Aorta (tissue), 5 donors: ENCODE measurements around the gene TNFRSF17. TPM values are rescaled to one million over a fixed set of nuclear protein-coding genes. Genes with fewer than 3 reads are reported as not detected.
"Not testable (repeated sequence)": the region's sequence is repeated elsewhere in the genome, so short reads cannot be mapped to it uniquely, and the experiment has no call there.

Source experiments
- ATAC-seq: fragments of 200-7000 bp; cut with Tn5 transposase; one replicate; pipeline ENCODE4 v1.9.1; 2022; ENCODE audit warnings: moderate library complexity; ENCODE audit not compliant: low FRiP score
- DNase-seq, 2 donors: peaks; one replicate each; pipeline ENCODE4 v3.0.0-alpha.2; 2020
- H3K27ac ChIP-seq, 2 donors: one replicate each; pipeline ENCODE4 v1.5.1; 2013; ENCODE audit warnings: low read length in 2 of 2, mild to moderate bottlenecking in 2 of 2, moderate library complexity in 2 of 2, control low read depth in 1 of 2, inconsistent platforms in 1 of 2, low read depth in 1 of 2
- H3K27me3 ChIP-seq, 2 donors: one replicate each; pipeline ENCODE4 v1.6.1; 2013; ENCODE audit warnings: control low read depth in 1 of 2, low read length in 1 of 2, mild to moderate bottlenecking in 1 of 2, moderate library complexity in 1 of 2; ENCODE audit not compliant: insufficient read depth in 2 of 2, control insufficient read depth in 1 of 2
- H3K36me3 ChIP-seq, 2 donors: one replicate each; pipeline ENCODE4 v1.6.1; 2013; ENCODE audit warnings: control low read depth in 1 of 2, low read length in 1 of 2, mild to moderate bottlenecking in 1 of 2; ENCODE audit not compliant: insufficient read depth in 2 of 2, control insufficient read depth in 1 of 2
- H3K4me1 ChIP-seq, 2 donors: one replicate each; pipeline ENCODE4 v1.6.1; 2013; ENCODE audit warnings: low read length in 2 of 2, control low read depth in 1 of 2, mild to moderate bottlenecking in 1 of 2, moderate library complexity in 1 of 2; ENCODE audit not compliant: insufficient read depth in 2 of 2, control insufficient read depth in 1 of 2
- H3K4me3 ChIP-seq, 2 donors: one replicate each; pipeline ENCODE4 v1.5.1; 2013; ENCODE audit warnings: low read length in 2 of 2, control low read depth in 1 of 2, mild to moderate bottlenecking in 1 of 2
- H3K9me3 ChIP-seq: one replicate; pipeline ENCODE4 v1.6.1; 2013; ENCODE audit warnings: mild to moderate bottlenecking, low read length; ENCODE audit not compliant: control insufficient read depth
- WGBS, 2 donors: extraction: QIAGEN DNeasy Blood & Tissue Kit; methylation state at CpG; one replicate each; pipeline ENCODE4 v1.1.7; 2013; 5-methylcytosine and 5-hydroxymethylcytosine counted together
- intact Hi-C, 2 donors: fragments of 100-400 bp; cut with DNase I; formaldehyde crosslinking; loops; one replicate each; pipeline versions ENCODE4 v1.14.2 to v1.15.0; 2022
- polyA plus RNA-seq, 2 donors: library from polyadenylated mRNA; stranded (reverse); fragments of 200-250 nt; gene quantifications; one replicate each; pipeline ENCODE4 v1.2.3, GENCODE V29; 2013
- total RNA-seq, 2 donors: library from RNA; stranded (reverse); fragmentation: NEBNext Ultra II Directional; extraction: Animal tissue kit (Norgen Biotek cat#: 25700); gene quantifications; one replicate each; pipeline ENCODE4 v1.2.1, GENCODE V29; 2021
- donor health status: healthy with polysubstance abuse.
- donor health status: Bipolar disorder and iron deficiency.
- donor health status: DM: no; HTN: no; CAD: no.
- donor health status: DM: no; HTN: no; CAD: no.
- donor health status: DM: yes; HTN: yes; CAD: no.

The TNFRSF17 gene
- total and polyA plus RNA-seq, 4 donors = not detected

DNA sequence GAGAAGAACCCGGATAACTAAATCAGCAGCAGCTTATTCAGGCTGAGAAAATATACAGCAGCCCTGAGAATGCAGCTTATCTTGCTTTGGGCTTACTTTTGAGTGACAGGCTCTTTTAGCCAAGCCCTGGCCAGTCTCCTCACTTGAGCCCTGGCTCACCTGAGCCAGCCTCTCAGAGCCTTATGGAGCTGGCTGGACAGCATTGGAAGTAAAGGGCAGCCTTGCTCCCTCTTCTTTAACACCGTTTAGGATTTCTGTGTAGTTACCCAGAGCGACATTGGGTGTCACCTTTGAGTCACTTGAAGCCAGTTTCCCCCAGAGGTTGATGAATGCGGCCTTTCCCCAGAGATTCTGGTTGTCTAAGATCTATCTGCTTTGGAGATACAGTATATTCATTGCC lies 15.5 kb upstream of the TNFRSF17 start:
- Histone ChIP-seq H3K9me3 (no peaks in the 10 kb centered on the region), H3K4me1 (no peaks in the 10 kb centered on the region), H3K27ac (no peak overlapping the region), H3K36me3 (no peaks in the 10 kb centered on the region), H3K4me3 (no peak overlapping the region), H3K27me3 (no peaks in the 10 kb centered on the region)
- WGBS, 2 donors = 12% methylated on average over 4 of the region's 4 CpGs
- intact Hi-C loops = loop anchor here in 1 of 2 donors (5.0 kb wide), 1 partner anchor 118 kb away; no protein-coding TSS in a partner anchor
- no peak for DNase-seq
- ATAC-seq = peak; percentile 50

DNA sequence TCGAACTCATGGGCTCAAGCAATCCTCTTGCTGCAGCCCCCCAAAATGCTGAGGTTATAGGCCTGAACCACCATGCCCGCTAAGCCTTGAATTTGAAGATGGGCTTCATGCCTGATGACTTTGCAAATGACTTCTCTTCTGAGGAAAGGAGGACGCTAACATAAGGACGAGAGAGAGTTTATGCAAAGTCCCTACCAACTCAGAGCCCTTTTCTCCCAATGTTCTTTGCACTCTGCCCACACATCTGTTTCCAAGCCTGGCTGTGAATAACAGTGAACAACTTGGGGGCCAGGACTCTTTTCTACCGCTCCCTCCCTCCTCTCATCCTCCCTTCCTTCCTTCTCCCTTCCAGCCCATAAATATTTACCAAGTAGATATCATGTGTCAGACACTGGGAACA lies 14.6 kb upstream of the TNFRSF17 start:
- no peaks in the 10 kb centered on the region for H3K27me3 ChIP-seq
- WGBS, 2 donors = 84 to 87% methylated on average over 5 of the region's 5 CpGs
- intact Hi-C loops = no loop called here
- no peak for ATAC-seq
- DNase-seq = no peak
- no peaks in the 10 kb centered on the region for H3K4me1 ChIP-seq
- H3K36me3 ChIP-seq = no peaks in the 10 kb centered on the region
- H3K9me3 ChIP-seq = no peaks in the 10 kb centered on the region
- no peak overlapping the region for H3K27ac ChIP-seq
- H3K4me3 ChIP-seq = no peak overlapping the region

DNA sequence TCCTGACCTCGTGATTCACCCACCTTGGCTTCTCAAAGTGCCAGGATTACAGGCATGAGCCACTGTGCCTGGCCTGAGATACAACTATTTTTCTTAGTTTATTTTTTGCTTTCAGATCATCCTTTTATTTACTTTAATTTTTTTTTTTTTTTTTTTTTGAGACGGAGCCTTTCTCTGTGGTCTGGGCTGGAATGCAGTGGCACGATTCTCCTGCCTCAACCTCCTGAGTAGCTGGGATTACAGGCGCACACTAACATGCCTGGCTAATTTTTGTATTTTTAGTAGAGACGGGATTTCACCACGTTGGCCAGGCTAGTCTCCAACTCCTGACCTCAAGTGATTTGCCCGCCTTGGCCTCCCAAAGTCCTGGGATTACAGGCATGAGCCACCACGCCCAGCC lies 11.4 kb upstream of the TNFRSF17 start:
- H3K4me1 ChIP-seq, H3K36me3 ChIP-seq, ATAC-seq, H3K27me3 ChIP-seq, intact Hi-C loops, H3K27ac ChIP-seq, H3K9me3 ChIP-seq, H3K4me3 ChIP-seq, DNase-seq: not testable (repeated sequence)
- 86% methylated on average over 8 of the region's 8 CpGs for WGBS, 2 donors

DNA sequence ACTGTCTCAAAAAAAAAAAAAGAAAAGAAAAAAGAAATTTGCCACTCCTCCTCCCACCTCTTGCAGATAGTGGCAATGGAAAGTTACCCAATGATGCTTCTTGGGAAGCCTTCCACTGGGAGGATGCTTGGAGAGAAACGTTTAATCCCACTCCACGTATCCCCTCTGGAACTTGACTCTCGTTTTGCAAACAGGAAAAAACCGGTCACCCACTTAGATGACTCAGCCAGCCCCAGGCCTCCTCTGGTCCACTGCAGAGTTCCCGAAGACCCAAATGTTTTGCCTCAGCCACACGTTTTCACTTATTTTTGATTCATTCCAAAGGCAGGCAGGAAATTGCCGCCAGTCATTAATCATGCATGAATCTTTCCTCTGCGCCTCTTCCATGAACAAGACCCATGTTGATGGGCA lies 9.3 kb upstream of the TNFRSF17 start:
- H3K4me3 ChIP-seq = no peak overlapping the region
- 33 to 42% methylated on average over 8 of the region's 8 CpGs for WGBS, 2 donors
- DNase-seq (no peak), ATAC-seq (no peak)
- intact Hi-C loops = no loop called here
- no peaks in the 10 kb centered on the region for H3K27me3 ChIP-seq
- H3K36me3 ChIP-seq = no peaks in the 10 kb centered on the region
- H3K4me1 ChIP-seq = no peaks in the 10 kb centered on the region
- H3K27ac ChIP-seq = no peak overlapping the region
- H3K9me3 ChIP-seq = no peaks in the 10 kb centered on the region

DNA sequence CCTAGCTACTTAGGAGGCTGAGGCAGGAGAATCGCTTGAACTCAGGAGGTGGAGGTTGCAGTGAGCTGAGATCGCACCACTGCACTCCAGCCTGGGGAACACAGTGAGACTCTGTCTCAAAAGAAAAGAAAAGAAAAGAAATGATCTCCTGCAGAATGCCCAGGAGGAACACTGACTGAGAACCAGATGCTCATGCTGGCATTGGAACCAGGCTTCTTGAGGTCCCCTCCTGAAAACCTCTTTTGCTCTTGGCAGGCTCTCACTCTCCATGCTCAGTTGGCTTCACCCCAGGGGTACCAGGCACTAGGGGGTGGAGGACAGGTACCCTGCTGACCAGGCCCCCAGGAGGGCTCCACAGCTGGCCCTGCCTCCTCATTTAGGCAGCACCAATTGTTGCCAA lies 8.5 kb upstream of the TNFRSF17 start:
- Histone ChIP-seq H3K4me1 (no peaks in the 10 kb centered on the region), H3K9me3 (no peaks in the 10 kb centered on the region), H3K27ac (no peak overlapping the region), H3K4me3 (no peak overlapping the region), H3K36me3 (no peaks in the 10 kb centered on the region), H3K27me3 (no peaks in the 10 kb centered on the region)
- DNase-seq = no peak
- ATAC-seq = no peak
- intact Hi-C loops = no loop called here
- WGBS, 2 donors = 75 to 91% methylated on average over 2 of the region's 2 CpGs

DNA sequence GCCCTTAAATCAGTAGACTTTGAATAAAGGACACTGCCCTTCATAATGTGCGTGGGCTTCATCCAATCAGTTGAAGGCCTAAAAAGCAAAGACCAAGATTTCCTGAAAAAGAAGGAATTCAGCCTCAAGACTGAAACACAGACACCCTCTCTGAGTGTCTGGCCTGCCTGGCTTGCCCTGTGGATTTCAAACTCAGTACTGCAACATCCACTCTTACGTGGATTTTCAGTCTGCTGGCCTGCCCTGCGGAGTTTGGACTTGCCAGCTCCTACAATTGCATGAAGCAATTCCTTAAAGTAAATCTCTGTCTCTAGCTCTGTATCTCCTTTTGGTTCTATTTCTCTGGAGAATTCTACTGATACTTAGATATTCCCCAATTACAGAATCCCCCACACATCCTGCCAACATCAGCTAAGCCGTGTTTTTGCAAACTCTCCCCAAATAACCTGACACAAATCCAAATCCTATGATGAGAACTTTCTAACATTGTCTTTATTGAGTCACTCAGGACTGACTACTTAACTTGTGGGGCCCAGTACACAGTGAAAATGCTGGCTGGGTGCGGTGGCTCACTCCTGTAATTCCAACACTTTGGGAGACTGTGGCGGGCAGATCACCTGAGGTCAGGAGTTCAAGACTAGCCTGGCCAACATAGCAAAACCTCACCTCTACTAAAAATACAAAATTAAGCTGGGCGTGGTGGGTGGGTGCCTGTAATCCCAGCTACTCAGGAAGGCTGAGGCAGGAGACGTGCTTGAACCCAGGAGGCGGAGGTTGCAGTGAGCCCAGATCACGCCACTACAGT lies 7.2 kb upstream of the TNFRSF17 start:
- no peak for DNase-seq
- no peak overlapping the region for H3K27ac ChIP-seq

DNA sequence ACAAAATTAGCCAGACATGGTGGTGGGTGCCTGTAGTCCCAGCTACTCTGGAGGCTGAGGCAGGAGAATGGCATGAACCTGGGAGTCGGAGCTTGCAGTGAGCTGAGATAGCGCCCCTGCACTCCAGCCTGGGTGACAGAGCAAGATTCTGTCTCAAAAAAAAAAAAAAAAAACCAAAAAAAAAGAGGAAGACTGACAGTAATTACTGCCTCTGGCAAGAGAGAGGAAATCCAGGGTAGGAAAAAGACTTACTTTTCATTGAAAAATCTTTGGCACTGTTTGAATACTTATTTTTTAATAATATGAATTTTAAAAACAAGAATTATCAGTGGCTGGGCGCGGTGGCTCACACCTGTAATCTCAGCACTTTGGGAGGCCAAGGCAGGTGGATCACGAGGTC lies 2.6 kb upstream of the TNFRSF17 start:
- H3K9me3 ChIP-seq, H3K4me3 ChIP-seq, H3K27ac ChIP-seq, H3K36me3 ChIP-seq, DNase-seq, H3K27me3 ChIP-seq, intact Hi-C loops, H3K4me1 ChIP-seq, ATAC-seq: not testable (repeated sequence)
- WGBS, 2 donors = 86 to 87% methylated on average over 5 of the region's 5 CpGs

More for the DNA sequence above, 7.2 kb upstream of the TNFRSF17 start:
- intact Hi-C loops = no loop called here
- Histone ChIP-seq H3K4me1 (no peaks in the 10 kb centered on the region), H3K9me3 (no peaks in the 10 kb centered on the region), H3K4me3 (no peak overlapping the region), H3K36me3 (no peaks in the 10 kb centered on the region), H3K27me3 (no peaks in the 10 kb centered on the region)
- no peak for ATAC-seq
- 85% methylated on average over 10 of the region's 10 CpGs for WGBS, 2 donors

DNA sequence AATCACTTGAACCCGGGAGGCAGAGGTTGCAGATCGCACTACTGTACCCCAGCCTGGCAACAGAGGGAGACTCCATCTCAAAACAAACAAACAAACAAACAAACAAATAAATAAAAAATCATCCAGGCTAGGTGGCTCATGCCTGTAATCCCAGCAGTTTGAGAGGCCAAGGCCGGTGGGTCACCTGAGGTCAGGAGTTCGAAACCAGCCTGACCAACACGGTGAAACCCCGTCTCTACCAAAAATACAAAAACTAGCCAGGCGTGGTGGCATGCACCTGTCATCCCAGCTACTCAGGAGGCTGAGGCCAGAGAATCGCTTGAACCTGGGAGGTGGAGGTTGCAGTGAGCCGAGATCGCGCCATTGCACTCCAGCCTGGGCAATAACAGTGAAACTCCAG lies 2.0 kb upstream of the TNFRSF17 start:
- intact Hi-C loops = not testable (repeated sequence)

DNA sequence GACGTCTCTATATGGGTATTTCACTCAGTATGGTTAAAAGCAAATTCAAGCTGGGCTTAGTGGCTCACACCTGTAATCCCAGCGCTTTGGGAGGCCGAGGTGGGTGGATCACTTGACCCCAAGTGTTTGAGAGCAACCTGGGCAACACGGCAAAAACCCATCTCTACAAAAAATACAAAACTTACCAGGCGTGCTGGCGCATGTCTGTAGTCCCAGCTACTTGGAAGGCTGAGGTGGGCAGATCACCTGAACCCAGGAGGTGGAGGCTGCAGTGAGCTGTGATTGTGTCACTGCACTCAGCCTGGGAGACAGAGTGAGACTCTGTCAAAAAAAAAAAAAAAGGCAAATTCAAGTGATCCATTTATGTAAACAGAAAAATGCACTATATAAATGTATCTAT lies 1.3 kb upstream of the TNFRSF17 start:
- no peaks in the 10 kb centered on the region for H3K4me1 ChIP-seq
- WGBS, 2 donors = 82 to 88% methylated on average over 6 of the region's 6 CpGs
- intact Hi-C loops = no loop called here

More for the DNA sequence above, 2.0 kb upstream of the TNFRSF17 start:
- H3K27me3 ChIP-seq, H3K9me3 ChIP-seq, DNase-seq, H3K27ac ChIP-seq, H3K4me3 ChIP-seq, H3K4me1 ChIP-seq, ATAC-seq, H3K36me3 ChIP-seq: not testable (repeated sequence)
- 92 to 94% methylated on average over 11 of the region's 11 CpGs for WGBS, 2 donors

More for the DNA sequence above, 1.3 kb upstream of the TNFRSF17 start:
- H3K9me3 ChIP-seq = no peaks in the 10 kb centered on the region
- no peak overlapping the region for H3K27ac ChIP-seq
- DNase-seq (no peak), ATAC-seq (no peak)
- no peaks in the 10 kb centered on the region for H3K27me3 ChIP-seq
- no peaks in the 10 kb centered on the region for H3K36me3 ChIP-seq
- no peak overlapping the region for H3K4me3 ChIP-seq
